HG03139 (cell line): Measurements from ENCODE around the gene PPARGC1A.

ENCODE experiments used
- ATAC-seq: cut with Tn5 transposase; IDR thresholded peaks from one replicate; pipeline ENCODE4 v1.9.1; 2021; ENCODE audit not compliant: unreplicated experiment

The PPARGC1A gene

GRCh38 chr4:23881052-23881501, 8.8 kb downstream of the PPARGC1A start:
- no peak for ATAC-seq

GRCh38 chr4:23878912-23879732, 10.7 kb downstream of the PPARGC1A start:
- ATAC-seq, result no peak

DNA sequence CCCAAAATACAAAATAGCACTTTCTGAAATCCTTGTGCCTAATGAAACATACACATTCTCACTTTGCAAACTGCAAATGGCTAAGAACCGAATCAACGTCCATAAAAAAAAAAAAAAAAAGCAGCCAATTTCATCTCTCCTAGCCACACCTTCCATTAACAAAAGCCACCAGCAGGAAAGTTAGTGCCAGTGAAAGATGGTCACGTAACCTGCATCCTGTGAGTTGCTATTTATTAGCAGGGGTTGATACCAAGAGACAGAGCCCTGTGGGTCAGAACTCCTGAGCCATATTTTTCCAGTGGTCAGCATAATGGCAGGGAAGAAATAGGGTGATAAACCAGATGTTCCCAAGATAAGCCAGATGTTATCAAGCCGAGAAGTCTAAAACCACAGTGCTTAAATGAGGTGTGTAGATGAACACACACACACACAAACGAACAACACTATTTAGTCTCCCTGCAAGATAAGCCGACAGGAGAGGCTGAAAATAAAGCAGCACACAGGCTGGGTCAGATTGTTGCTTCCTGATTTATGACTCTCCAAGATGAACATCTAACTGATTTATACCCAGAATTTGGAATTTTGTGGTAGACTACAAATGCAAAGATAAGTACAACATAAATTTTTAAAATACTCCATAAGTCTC, 11.5 kb downstream of the PPARGC1A start:
- ATAC-seq, result no peak

DNA sequence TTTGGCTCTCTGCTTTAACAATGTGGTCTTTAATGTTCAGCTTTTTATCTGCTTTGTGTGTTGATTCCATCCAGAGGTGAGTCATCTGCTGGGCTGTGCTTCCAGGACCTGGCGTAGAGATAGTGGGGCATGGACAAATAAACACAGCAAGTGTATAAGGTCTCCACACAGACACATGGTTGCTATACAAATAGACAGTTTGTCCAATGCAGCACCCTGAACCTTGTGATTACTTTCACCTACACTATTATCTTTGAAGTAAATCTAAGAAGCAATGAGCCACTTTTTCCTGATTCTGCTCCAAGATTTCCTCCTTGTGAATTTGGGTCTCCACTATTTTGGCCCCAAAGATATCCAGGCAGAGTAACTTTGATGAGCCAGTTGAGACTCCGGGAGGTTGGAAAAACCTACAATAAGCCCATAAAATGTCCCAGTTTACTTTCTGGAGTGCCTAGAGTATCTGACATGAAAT, 12.1 kb downstream of the PPARGC1A start:
- no peak for ATAC-seq

DNA sequence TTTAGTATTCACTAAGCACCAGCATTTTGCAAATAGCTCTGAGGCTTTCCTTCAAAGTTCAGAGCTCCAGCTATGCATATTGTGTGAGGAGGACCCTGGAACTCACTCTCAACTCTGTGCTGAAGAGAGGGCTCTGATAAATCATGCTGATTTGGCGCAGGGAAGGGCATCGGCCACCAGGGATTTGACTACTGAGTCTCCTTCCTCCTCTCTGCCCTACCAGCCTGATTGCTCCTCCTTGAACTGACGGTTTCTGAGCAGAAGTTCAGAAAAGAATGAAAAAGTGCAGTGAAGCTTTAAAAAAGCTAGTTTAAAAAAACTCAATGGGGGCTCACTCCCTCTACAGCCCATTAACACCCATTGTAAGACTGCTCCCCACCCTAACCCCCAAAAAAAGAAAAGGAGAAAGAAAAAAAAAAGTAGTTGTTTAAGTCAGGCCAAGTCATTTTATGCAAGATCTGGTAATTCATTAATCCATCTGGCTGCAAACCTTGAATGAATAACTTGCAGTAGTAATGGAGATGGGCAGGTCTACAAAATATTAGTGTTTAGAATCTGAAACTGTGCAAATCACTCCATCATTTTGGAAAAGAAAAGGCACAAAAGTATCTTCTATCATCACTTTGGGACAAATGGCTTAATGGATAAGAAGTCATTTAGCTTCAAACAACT, 13.3 kb downstream of the PPARGC1A start:
- ATAC-seq, result no peak

- no peak for ATAC-seq
Measured at GRCh38 chr4:23875317-23875716, 14.5 kb downstream of the PPARGC1A start.

DNA sequence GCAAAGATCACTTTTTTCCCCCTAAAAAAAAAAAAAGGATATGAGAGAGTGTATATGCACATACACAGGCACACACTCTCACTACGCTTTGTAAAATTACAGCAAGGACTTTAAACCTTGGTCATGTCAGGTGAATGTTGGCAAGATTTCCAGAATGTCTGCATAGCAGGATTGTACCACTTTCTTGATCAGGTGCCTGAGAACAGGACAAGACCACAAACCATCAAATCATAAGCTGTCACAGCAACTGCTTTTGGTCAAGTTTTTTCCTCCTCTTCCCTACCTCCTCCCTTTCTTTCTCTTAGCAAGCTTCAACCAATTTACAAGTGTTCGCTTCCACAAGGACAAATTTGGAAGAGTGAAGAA, 15.3 kb downstream of the PPARGC1A start:
- no peak for ATAC-seq

- ATAC-seq, result no peak
Measured at GRCh38 chr4:23873717-23874535, 15.9 kb downstream of the PPARGC1A start.

- no peak for ATAC-seq
Measured at GRCh38 chr4:23871426-23871825, 18.4 kb downstream of the PPARGC1A start.

GRCh38 chr4:23866450-23867075, 23.3 kb downstream of the PPARGC1A start:
- no peak for ATAC-seq

- no peak for ATAC-seq
Measured at GRCh38 chr4:23861897-23862296, 27.9 kb downstream of the PPARGC1A start.

DNA sequence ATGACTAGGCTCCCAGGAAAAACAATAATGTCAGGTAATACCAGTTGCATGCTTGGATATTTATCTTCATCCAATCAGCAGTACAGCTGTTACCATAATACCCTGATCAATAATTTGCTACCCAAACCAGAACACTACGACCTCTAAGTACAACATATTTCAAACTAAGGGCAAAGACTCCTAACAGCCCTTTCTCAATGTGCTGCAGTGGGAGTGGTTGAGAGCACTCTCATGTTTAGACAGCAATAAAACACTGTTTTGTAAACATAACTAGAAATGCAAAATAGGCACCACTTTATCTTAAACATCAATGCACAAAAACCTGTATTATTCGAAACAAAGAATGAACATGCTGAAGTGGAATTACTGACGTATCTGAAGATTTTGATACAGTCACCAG, 28.9 kb downstream of the PPARGC1A start:
- no peak for ATAC-seq

GRCh38 chr4:23857367-23857959, 32.4 kb downstream of the PPARGC1A start:
- no peak for ATAC-seq

GRCh38 chr4:23856630-23857029, 33.2 kb downstream of the PPARGC1A start:
- ATAC-seq, result no peak

DNA sequence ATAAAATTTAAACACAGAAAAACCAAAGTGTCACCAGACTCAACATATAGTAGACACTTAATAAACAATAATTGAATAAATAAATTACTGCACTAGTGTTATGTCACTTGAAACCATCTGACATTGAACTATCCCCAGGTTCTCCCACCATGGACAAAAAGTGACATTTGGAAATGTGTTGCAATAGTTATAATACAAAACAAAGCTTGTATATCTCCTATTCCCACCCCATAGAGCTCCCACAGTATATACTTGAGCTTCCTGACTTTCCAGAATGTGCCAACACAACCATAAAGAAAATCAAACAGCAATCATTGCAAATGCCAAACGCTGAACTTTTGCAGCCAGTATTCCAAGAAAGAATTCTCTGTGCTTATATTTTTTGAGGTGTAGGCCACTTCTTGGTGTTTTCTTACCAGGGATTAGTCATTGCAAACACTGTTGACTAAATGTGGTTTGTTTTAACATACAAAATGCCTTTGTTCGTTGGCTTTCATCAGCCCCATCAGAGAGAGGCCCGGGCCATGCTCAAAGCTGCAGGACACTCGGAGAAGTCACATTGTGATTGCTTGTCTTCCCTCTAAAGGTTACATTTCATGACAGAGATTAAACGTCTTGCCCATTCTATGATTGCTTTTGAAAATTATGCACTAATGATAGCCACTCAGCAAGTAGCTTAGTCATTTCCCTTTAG, 33.8 kb downstream of the PPARGC1A start:
- no peak for ATAC-seq

- no peak for ATAC-seq
Measured at GRCh38 chr4:23853986-23854660, 35.7 kb downstream of the PPARGC1A start.

GRCh38 chr4:23851464-23851863, 38.4 kb downstream of the PPARGC1A start:
- no peak for ATAC-seq

- no peak for ATAC-seq
Measured at GRCh38 chr4:23847158-23847557, 42.7 kb downstream of the PPARGC1A start.

DNA sequence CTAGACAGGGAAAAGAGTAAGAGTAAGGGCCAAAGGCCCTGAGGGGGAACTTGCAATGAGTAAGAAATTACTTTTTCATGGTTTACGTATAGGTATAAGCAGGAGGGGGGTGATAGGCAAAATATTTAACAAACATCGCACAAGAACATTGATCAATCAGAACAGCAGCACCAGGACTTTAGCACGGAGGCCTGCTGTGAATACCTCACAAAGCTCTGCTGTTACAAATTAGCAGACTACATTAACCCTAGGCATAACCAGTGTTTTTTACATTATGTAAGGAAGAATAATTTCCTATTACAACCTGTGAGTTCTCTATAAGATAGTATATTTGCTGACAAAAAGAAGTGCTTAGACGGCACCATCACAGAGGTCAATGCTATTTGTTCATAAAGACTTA, 44.9 kb downstream of the PPARGC1A start:
- no peak for ATAC-seq
